ENCODE measurements around the gene TNNI3K. TPM values are rescaled to one million over a fixed set of nuclear protein-coding genes. Genes with fewer than 3 reads are reported as not detected.
A peak's percentile ranks its signal among the peaks of the same experiment; 100 is the strongest.

The TNNI3K gene
- total RNA-seq, 1 experiment from 2014 or later = 0.12 TPM

- no peak for DNase-seq (ENCODE audit: low read depth)
Measured at GRCh38 chr1:74436078-74436477, 200.9 kb downstream of the TNNI3K start.

GRCh38 chr1:74437035-74437434 is 201.8 kb downstream of the TNNI3K start:
- DNase-seq (ENCODE audit: low read depth) = no peak

- DNase-seq (ENCODE audit: low read depth) = no peak
Measured at GRCh38 chr1:74452035-74452434, 216.8 kb downstream of the TNNI3K start.

GRCh38 chr1:74453277-74453676 is 218.1 kb downstream of the TNNI3K start:
- DNase-seq (ENCODE audit: low read depth) = no peak

- no peak for DNase-seq (ENCODE audit: low read depth)
Measured at GRCh38 chr1:74455390-74455789, 220.2 kb downstream of the TNNI3K start.

- no peak for DNase-seq (ENCODE audit: low read depth)
Measured at GRCh38 chr1:74457253-74457652, 222.1 kb downstream of the TNNI3K start.

GRCh38 chr1:74463333-74463988 is 228.3 kb downstream of the TNNI3K start:
- DNase-seq (ENCODE audit: low read depth) = peak; percentile 47

- no peak for DNase-seq (ENCODE audit: low read depth)
Measured at GRCh38 chr1:74464037-74464436, 228.8 kb downstream of the TNNI3K start.

GRCh38 chr1:74465193-74465681 is 230.1 kb downstream of the TNNI3K start:
- no peak for DNase-seq (ENCODE audit: low read depth)

GRCh38 chr1:74467786-74468377 is 232.7 kb downstream of the TNNI3K start:
- DNase-seq (ENCODE audit: low read depth) = peak; percentile 11

- DNase-seq (ENCODE audit: low read depth) = peak; percentile 47
Measured at GRCh38 chr1:74468982-74469603, 233.9 kb downstream of the TNNI3K start.

GRCh38 chr1:74470251-74470650 is 235.1 kb downstream of the TNNI3K start:
- DNase-seq (ENCODE audit: low read depth) = no peak

- no peak for DNase-seq (ENCODE audit: low read depth)
Measured at GRCh38 chr1:74470936-74471335, 235.7 kb downstream of the TNNI3K start.

- no peak for DNase-seq (ENCODE audit: low read depth)
Measured at GRCh38 chr1:74471470-74471869, 236.3 kb downstream of the TNNI3K start.

GRCh38 chr1:74474585-74474984 is 239.4 kb downstream of the TNNI3K start:
- DNase-seq (ENCODE audit: low read depth) = no peak

GRCh38 chr1:74478979-74479378 is 243.8 kb downstream of the TNNI3K start:
- DNase-seq (ENCODE audit: low read depth) = no peak

GRCh38 chr1:74480068-74480467 is 244.9 kb downstream of the TNNI3K start:
- no peak for DNase-seq (ENCODE audit: low read depth)

GRCh38 chr1:74481607-74482006 is 246.4 kb downstream of the TNNI3K start:
- DNase-seq (ENCODE audit: low read depth) = no peak

- peak; percentile 57 for DNase-seq (ENCODE audit: low read depth)
Measured at GRCh38 chr1:74485622-74486021, 250.4 kb downstream of the TNNI3K start.

GRCh38 chr1:74486036-74486435 is 250.8 kb downstream of the TNNI3K start:
- peak; percentile 22 for DNase-seq (ENCODE audit: low read depth)

- DNase-seq (ENCODE audit: low read depth) = no peak
Measured at GRCh38 chr1:74496669-74497068, 261.5 kb downstream of the TNNI3K start.

GRCh38 chr1:74498901-74499300 is 263.7 kb downstream of the TNNI3K start:
- DNase-seq (ENCODE audit: low read depth) = no peak

- peak; percentile 61 for DNase-seq (ENCODE audit: low read depth)
Measured at GRCh38 chr1:74502432-74502831, 267.2 kb downstream of the TNNI3K start.

All from RPMI7951 (cell line).